Brain microvascular endothelial cell (primary cell): ENCODE results near the gene ENAM.

ENCODE experiments used
- DNase-seq: peaks from one replicate; pipeline ENCODE4 v3.0.0-alpha.2; 2020
- H3K27ac ChIP-seq: fragments of 250-450 bp; sonication (Bioruptor Pico); 2 replicates; pipeline ENCODE4 v1.5.1; 2020; ENCODE audit warnings: mild to moderate bottlenecking, moderate library complexity
- H3K27me3 ChIP-seq: fragments of 250-450 bp; sonication (Bioruptor Pico); replicated peaks from 2 replicates; pipeline ENCODE4 v1.5.1; 2020; ENCODE audit warnings: mild to moderate bottlenecking
- H3K36me3 ChIP-seq: fragments of 250-450 bp; sonication (Bioruptor Pico); replicated peaks from 2 replicates; pipeline ENCODE4 v1.5.1; 2020; ENCODE audit warnings: mild to moderate bottlenecking
- H3K4me3 ChIP-seq: 2 replicates; pipeline ENCODE4 v1.5.1; 2011; ENCODE audit warnings: low read depth, mild to moderate bottlenecking, control low read depth, low read length, moderate library complexity
- in situ Hi-C: cut with HindIII; loops from 2 replicates; pipeline ENCODE4 v1.10.0; 2017; ENCODE audit warnings: low sequenced_read_pairs, low pct_ligation_motif_present
- TF ChIP-seq, protein P1 (sequence below): IDR thresholded peaks from 2 replicates; pipeline ENCODE4 v1.5.1; 2011; ENCODE audit warnings: low read depth, mild to moderate bottlenecking, moderate library complexity, low read length, control low read depth, inconsistent platforms; ENCODE audit errors: missing control alignments

ENAM gene, protein sequence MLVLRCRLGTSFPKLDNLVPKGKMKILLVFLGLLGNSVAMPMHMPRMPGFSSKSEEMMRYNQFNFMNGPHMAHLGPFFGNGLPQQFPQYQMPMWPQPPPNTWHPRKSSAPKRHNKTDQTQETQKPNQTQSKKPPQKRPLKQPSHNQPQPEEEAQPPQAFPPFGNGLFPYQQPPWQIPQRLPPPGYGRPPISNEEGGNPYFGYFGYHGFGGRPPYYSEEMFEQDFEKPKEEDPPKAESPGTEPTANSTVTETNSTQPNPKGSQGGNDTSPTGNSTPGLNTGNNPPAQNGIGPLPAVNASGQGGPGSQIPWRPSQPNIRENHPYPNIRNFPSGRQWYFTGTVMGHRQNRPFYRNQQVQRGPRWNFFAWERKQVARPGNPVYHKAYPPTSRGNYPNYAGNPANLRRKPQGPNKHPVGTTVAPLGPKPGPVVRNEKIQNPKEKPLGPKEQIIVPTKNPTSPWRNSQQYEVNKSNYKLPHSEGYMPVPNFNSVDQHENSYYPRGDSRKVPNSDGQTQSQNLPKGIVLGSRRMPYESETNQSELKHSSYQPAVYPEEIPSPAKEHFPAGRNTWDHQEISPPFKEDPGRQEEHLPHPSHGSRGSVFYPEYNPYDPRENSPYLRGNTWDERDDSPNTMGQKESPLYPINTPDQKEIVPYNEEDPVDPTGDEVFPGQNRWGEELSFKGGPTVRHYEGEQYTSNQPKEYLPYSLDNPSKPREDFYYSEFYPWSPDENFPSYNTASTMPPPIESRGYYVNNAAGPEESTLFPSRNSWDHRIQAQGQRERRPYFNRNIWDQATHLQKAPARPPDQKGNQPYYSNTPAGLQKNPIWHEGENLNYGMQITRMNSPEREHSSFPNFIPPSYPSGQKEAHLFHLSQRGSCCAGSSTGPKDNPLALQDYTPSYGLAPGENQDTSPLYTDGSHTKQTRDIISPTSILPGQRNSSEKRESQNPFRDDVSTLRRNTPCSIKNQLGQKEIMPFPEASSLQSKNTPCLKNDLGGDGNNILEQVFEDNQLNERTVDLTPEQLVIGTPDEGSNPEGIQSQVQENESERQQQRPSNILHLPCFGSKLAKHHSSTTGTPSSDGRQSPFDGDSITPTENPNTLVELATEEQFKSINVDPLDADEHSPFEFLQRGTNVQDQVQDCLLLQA

DNA sequence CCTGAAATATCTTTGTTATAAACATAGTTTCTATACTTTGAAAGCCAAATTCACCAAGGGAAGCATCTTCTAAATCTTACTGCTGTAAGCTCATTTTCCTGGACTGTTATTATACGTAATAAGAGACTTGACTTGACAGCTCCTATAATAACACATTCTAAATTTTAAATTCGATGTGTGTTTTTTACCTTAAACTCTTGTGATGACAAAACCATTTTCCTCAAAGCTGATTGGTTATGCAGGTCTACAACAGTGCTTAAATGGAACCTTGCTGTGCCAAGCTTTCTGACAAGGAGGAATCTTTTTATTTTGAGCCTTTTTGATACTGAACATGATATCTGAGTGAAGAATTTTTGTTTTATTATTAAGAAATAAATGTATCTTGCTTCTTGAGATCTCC, at the start of gene ENAM:
ENAM (plus strand) TSS at position 301 of the 400 bp plus-strand sequence. CDS start 757 bp downstream, outside the sequence.
- H3K27me3 ChIP-seq: no peaks in the 10 kb centered on the region
- H3K36me3 ChIP-seq: no peaks in the 10 kb centered on the region
- no peak within 1 kb of the TSS for H3K27ac ChIP-seq
- TF ChIP-seq, protein P1, sequence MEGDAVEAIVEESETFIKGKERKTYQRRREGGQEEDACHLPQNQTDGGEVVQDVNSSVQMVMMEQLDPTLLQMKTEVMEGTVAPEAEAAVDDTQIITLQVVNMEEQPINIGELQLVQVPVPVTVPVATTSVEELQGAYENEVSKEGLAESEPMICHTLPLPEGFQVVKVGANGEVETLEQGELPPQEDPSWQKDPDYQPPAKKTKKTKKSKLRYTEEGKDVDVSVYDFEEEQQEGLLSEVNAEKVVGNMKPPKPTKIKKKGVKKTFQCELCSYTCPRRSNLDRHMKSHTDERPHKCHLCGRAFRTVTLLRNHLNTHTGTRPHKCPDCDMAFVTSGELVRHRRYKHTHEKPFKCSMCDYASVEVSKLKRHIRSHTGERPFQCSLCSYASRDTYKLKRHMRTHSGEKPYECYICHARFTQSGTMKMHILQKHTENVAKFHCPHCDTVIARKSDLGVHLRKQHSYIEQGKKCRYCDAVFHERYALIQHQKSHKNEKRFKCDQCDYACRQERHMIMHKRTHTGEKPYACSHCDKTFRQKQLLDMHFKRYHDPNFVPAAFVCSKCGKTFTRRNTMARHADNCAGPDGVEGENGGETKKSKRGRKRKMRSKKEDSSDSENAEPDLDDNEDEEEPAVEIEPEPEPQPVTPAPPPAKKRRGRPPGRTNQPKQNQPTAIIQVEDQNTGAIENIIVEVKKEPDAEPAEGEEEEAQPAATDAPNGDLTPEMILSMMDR: no peak
- in situ Hi-C loops: no loop called here
- H3K4me3 ChIP-seq: no peak within 1 kb of the TSS
- no peak for DNase-seq

DNA sequence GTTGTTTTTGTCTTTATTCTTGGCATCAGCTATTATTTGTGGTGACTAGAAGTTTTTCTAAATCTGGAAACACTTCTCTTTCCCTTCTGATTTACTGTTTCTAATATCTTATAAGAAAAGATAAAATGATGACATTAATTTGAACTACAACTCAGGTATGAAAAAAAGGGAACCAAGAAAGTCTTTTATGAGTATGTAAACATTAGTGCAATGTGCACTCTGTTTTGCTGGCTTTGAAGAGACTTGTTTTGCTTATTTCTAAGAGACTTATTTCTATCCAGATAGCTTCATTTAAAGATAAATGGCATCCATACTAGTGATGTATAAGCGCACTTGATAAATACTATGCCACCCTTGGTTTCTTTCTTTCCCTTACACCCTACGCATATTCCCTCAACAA, 46.6 kb upstream of the ENAM start:
- Histone ChIP-seq H3K36me3 (no peaks in the 10 kb centered on the region), H3K4me3 (no peak overlapping the region), H3K27ac (no peak overlapping the region), H3K27me3 (no peaks in the 10 kb centered on the region)
- TF ChIP-seq, protein P1: no peak
- in situ Hi-C loops: no loop called here
- DNase-seq: no peak

DNA sequence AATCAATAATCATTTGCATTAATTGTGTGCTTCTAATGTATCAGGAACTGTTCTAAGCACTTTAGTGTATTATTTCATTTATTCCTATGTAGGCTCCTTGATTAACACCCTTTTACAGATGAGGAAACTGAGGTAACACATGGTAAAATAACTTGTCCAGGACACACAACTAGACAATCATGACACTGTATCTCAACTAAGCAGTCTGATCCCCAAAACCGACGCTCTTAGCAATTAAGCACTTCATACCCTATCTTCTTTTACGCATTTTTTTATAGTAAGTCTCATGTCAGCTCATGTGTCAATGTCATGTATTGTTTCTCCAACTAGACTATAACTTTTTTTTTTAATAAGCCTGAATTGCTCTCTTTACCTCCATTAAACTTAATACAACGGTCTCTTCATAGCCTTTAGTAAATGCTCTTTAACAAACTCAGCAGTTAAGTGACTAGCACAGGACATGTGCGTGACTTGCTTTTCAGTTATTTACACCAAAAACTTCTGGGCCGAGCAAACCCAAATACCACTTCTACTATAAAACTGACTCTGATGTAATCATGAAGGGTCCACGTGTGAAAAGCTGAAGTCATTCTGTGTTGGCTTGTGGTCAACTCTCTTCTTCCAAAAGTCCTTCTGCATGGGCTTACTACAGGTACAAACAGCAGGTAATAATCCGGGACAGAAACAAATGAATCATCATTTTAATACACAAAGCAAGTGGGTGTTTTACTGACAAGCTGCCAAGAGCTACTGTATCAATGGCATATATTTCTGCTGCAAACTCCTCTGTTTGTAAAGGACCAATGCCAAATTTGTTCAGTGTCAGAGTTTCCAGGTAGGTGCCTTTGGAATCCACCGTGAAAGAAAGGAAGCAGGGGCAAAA, 44.4 kb upstream of the ENAM start:
- TF ChIP-seq, protein P1: no peak
- no peaks in the 10 kb centered on the region for H3K27me3 ChIP-seq
- in situ Hi-C loops: no loop called here
- H3K27ac ChIP-seq: no peak overlapping the region
- no peak for DNase-seq
- H3K36me3 ChIP-seq: no peaks in the 10 kb centered on the region
- no peak overlapping the region for H3K4me3 ChIP-seq

DNA sequence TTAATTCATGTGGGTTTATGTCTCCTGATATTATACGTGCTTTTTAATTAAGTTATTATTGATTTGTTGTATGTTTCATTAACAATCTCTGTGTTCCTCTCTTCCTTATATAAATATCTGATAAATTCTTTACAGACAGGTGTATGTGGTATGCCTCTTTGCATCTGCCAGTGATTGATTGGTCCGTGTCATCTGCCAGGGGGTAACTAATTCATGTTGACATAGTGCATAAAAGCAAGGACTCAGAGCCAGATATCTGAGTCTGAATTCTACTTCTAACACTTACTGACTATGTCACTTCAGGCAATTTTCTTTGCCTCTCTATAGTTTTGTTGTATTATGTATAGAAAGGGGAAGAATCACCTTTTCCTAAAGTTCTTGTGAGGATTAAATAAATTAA, 41.7 kb upstream of the ENAM start:
- in situ Hi-C loops: no loop called here
- no peak overlapping the region for H3K27ac ChIP-seq
- H3K36me3 ChIP-seq: no peaks in the 10 kb centered on the region
- DNase-seq: no peak
- no peak overlapping the region for H3K4me3 ChIP-seq
- no peaks in the 10 kb centered on the region for H3K27me3 ChIP-seq
- TF ChIP-seq, protein P1: no peak

DNA sequence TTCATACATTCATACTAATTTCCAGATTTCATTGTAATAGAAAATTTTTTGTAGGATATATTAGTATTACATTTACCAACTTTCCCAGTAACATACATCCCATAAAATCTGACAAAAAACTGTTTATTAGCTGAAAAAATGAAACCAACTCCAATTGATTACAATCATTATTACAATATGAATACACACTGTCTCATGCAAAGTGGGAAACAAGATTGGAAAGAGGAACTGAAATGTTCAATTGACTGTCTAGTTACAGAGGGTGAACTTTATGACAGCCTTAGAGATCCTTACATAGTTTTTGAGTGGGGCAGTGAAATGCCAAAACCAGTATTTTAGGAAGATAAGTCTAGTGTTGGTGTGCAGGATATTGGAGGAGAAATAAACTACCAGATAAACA, 38.8 kb upstream of the ENAM start:
- TF ChIP-seq, protein P1: no peak
- in situ Hi-C loops: no loop called here
- H3K27me3 ChIP-seq: no peaks in the 10 kb centered on the region
- H3K27ac ChIP-seq: no peak overlapping the region
- H3K4me3 ChIP-seq: no peak overlapping the region
- no peaks in the 10 kb centered on the region for H3K36me3 ChIP-seq
- no peak for DNase-seq
